ENCODE data around the gene FYCO1.

DNA sequence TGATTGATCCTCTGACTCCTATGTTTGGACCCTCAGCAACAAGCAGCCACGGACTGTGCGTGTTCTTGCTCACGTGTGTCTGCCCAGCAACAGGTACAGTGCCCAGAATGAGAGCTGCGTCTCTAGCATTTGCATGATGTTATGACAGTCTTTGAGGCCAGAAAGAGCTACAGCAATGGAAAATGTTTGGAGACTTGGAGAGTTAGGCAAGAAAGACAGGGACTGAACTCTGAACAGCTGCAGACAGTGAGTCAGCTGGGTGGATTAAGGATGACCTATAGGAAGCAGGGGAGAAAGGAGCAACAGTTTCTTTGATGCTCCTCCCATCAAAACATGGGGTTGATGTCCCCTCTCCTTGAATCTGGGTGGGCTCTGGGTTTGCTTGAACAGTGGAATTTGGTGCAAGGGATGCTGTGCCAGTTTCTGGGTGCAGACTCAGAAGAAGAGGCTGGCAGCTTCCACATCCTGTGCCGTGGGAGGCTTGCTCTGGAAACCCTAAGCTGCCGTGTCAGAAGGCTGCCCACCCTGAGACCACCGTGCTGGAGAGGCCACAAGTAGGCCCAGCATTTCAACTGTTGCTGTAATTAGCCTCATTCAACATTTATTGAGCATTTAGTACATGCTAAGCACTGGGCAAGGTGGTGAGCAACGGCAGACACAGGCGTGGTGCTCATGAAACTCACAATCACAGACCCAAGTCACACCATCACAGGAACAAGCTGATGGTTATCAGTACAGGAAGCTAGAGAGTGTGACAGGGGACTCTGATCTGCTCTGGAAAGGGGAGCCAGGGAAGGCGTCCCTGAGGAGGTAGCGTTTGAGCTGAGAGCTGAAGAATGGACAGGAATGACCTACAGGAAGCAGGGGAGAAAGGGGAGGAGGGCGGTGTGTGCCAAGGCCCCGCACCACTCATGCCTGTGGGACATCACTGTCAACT is 87.6 kb downstream of the FYCO1 start:
- TF ChIP-seq EZH2 (IDR thresholded peaks at IDR 0.05; ENCODE audit: insufficient read depth, poor library complexity, severe bottlenecking) (no peak), EZH2phosphoT487 (IDR thresholded peaks at IDR 0.05; ENCODE audit: insufficient read depth, low read depth) (no peak)
